Caco-2 (cell line): Measurements from ENCODE around the gene KRTAP9-6. TPM values are rescaled to one million over a fixed set of nuclear protein-coding genes. Genes with fewer than 3 reads are reported as not detected.

Source experiments
- BruUV-seq: library from RNA; stranded (reverse); fragments of 400-500 nt; replicated peaks from 2 replicates; lab custom pipeline; 2021; lab: Mats Ljungman, UMichigan
- CTCF ChIA-PET: fragments of 300-600 bp; sonication (Branson Sonifier 250); formaldehyde crosslinking; loops from one replicate; lab custom pipeline; 2022; ENCODE audit warnings: antibody characterized with exemption; lab: Charles Lee
- POLR2A ChIA-PET: fragments of 300-600 bp; sonication (Branson Sonifier 250); formaldehyde crosslinking; loops from one replicate; lab custom pipeline; 2022; ENCODE audit warnings: antibody characterized with exemption; lab: Charles Lee
- DNase-seq, 2 experiments: peaks; one replicate each; pipeline versions ENCODE4 v3.0.0 to v3.0.0-alpha.2; 2020 to 2022
- H3K27me3 ChIP-seq: replicated peaks from 2 replicates; pipeline ENCODE4 v1.6.0; 2011; ENCODE audit warnings: low read length; ENCODE audit not compliant: control insufficient read depth, insufficient read depth
- H3K36me3 ChIP-seq: 2 replicates; pipeline ENCODE4 v1.5.1; 2011; ENCODE audit warnings: low read length; ENCODE audit not compliant: control insufficient read depth, insufficient read depth
- H3K4me1 ChIP-seq: fragments of 250-450 bp; sonication (Bioruptor Pico); 2 replicates; pipeline ENCODE4 v1.5.1; 2020; ENCODE audit warnings: mild to moderate bottlenecking
- H3K4me3 ChIP-seq: 2 replicates; pipeline ENCODE4 v1.5.1; 2011; ENCODE audit warnings: low read depth, mild to moderate bottlenecking, control low read depth, low read length
- H3K9me3 ChIP-seq: fragments of 250-450 bp; sonication (Bioruptor Pico); 2 replicates; pipeline ENCODE4 v1.5.1; 2020; ENCODE audit warnings: mild to moderate bottlenecking, moderate library complexity
- H3K27ac Mint-ChIP-seq: one replicate; pipeline ENCODE4 v1.8.0; 2022; ENCODE audit warnings: mixed read lengths; ENCODE audit not compliant: unreplicated experiment
- H3K27me3 Mint-ChIP-seq: one replicate; pipeline ENCODE4 v1.8.0; 2022; ENCODE audit warnings: mixed read lengths; ENCODE audit not compliant: insufficient read depth, unreplicated experiment
- H3K36me3 Mint-ChIP-seq: one replicate; pipeline ENCODE4 v1.8.0; 2022; ENCODE audit warnings: mild to moderate bottlenecking, mixed read lengths; ENCODE audit not compliant: insufficient read depth, unreplicated experiment
- H3K4me1 Mint-ChIP-seq: one replicate; pipeline ENCODE4 v1.8.0; 2022; ENCODE audit warnings: low read depth, mixed read lengths; ENCODE audit not compliant: unreplicated experiment
- H3K4me3 Mint-ChIP-seq: one replicate; pipeline ENCODE4 v1.8.0; 2022; ENCODE audit warnings: mild to moderate bottlenecking, moderate library complexity, mixed read lengths; ENCODE audit not compliant: unreplicated experiment
- H3K9me3 Mint-ChIP-seq: one replicate; pipeline ENCODE4 v1.8.0; 2022; ENCODE audit warnings: mixed read lengths; ENCODE audit not compliant: unreplicated experiment
- CTCF ChIP-seq, 2 experiments: fragments of 200-600 bp in 1 of 2; IDR thresholded peaks; 1 replicate in 1 of 2; 2 replicates in 1 of 2; pipeline versions ENCODE4 v1.5.1 to v1.8.0; 2011 to 2022; ENCODE audit warnings: antibody characterized with exemption in 1 of 2, control low read depth in 1 of 2, inconsistent platforms in 1 of 2, low read depth in 1 of 2, low read length in 1 of 2, mild to moderate bottlenecking in 1 of 2, moderate library complexity in 1 of 2; ENCODE audit not compliant: insufficient read depth in 1 of 2, severe bottlenecking in 1 of 2, unreplicated experiment in 1 of 2
- intact Hi-C: fragments of 100-400 bp; cut with micrococcal nuclease; formaldehyde crosslinking; loops from one replicate; pipeline ENCODE4 v1.10.0; 2022; ENCODE audit not compliant: unreplicated experiment
- total RNA-seq: library from RNA; stranded (reverse); gene quantifications from 2 replicates; pipeline ENCODE4 v1.2.3, GENCODE V29; 2022

KRTAP9-6 gene
- total RNA-seq, 1 experiment from 2014 or later: not detected

- intact Hi-C loops: no loop called here
- H3K36me3 Mint-ChIP-seq: no peaks in the 10 kb centered on the region
- H3K4me1 Mint-ChIP-seq: peaks cover 6% of the 10 kb centered on the region
- no peak for DNase-seq
- TF ChIP-seq CTCF (IDR thresholded peaks at IDR 0.05; ENCODE audit: insufficient read depth in 1 of 2, low read depth in 1 of 2, low read length in 1 of 2, severe bottlenecking in 1 of 2, unreplicated experiment in 1 of 2): no peak
- no peaks in the 10 kb centered on the region for H3K9me3 ChIP-seq
- BruUV-seq: no TSS peak
- H3K36me3 ChIP-seq: no peaks in the 10 kb centered on the region
- H3K4me3 ChIP-seq: no peak overlapping the region
- H3K27me3 ChIP-seq: no peaks in the 10 kb centered on the region; the same call in 1 of the 2 replicates
- H3K4me1 ChIP-seq: no peaks in the 10 kb centered on the region
- ChIA-PET CTCF (no interaction called here), POLR2A (no interaction called here)
- no peaks in the 10 kb centered on the region for H3K9me3 Mint-ChIP-seq
- no peak overlapping the region for H3K27ac Mint-ChIP-seq
- peaks cover 7% of the 10 kb centered on the region for H3K27me3 Mint-ChIP-seq
- no peak overlapping the region for H3K4me3 Mint-ChIP-seq
These were observed 8.9 kb upstream of the KRTAP9-6 start for GRCh38 chr17:41256291-41256685.

- ChIA-PET CTCF (no interaction called here), POLR2A (no interaction called here)
- no peaks in the 10 kb centered on the region for H3K9me3 Mint-ChIP-seq
- no peak for DNase-seq
- Histone ChIP-seq H3K9me3 (0 out of 2 replicates have a peak, but pooled peaks cover 4% of the 10 kb centered on the region), H3K4me1 (no peaks in the 10 kb centered on the region), H3K4me3 (no peak overlapping the region), H3K27me3 (no peaks in the 10 kb centered on the region; the same call in 1 of the 2 replicates), H3K36me3 (no peaks in the 10 kb centered on the region)
- no TSS peak for BruUV-seq
- no peak for TF ChIP-seq CTCF (IDR thresholded peaks at IDR 0.05; ENCODE audit: insufficient read depth in 1 of 2, low read depth in 1 of 2, low read length in 1 of 2, severe bottlenecking in 1 of 2, unreplicated experiment in 1 of 2)
- H3K4me3 Mint-ChIP-seq: no peak overlapping the region
- peaks cover 4% of the 10 kb centered on the region for H3K27me3 Mint-ChIP-seq
- peaks cover 6% of the 10 kb centered on the region for H3K4me1 Mint-ChIP-seq
- H3K36me3 Mint-ChIP-seq: no peaks in the 10 kb centered on the region
- intact Hi-C loops: no loop called here
- H3K27ac Mint-ChIP-seq: no peak overlapping the region
These were observed 6.8 kb upstream of the KRTAP9-6 start for GRCh38 chr17:41258406-41258805.

GRCh38 chr17:41263212-41263611 is 2.0 kb upstream of the KRTAP9-6 start:
- Histone ChIP-seq H3K36me3 (no peaks in the 10 kb centered on the region), H3K27me3 (no peaks in the 10 kb centered on the region), H3K4me3 (no peak overlapping the region), H3K9me3 (0 out of 2 replicates have a peak, but pooled peaks cover 4% of the 10 kb centered on the region), H3K4me1 (no peaks in the 10 kb centered on the region)
- no peak overlapping the region for H3K4me3 Mint-ChIP-seq
- no peaks in the 10 kb centered on the region for H3K27me3 Mint-ChIP-seq
- ChIA-PET POLR2A (no interaction called here), CTCF (no interaction called here)
- BruUV-seq: no TSS peak
- no peaks in the 10 kb centered on the region for H3K4me1 Mint-ChIP-seq
- TF ChIP-seq CTCF (IDR thresholded peaks at IDR 0.05; ENCODE audit: insufficient read depth in 1 of 2, low read depth in 1 of 2, low read length in 1 of 2, severe bottlenecking in 1 of 2, unreplicated experiment in 1 of 2): no peak
- no peak overlapping the region for H3K27ac Mint-ChIP-seq
- intact Hi-C loops: no loop called here
- DNase-seq: no peak
- no peaks in the 10 kb centered on the region for H3K36me3 Mint-ChIP-seq
- no peaks in the 10 kb centered on the region for H3K9me3 Mint-ChIP-seq
